Smooth muscle cell (in vitro differentiated cells): Measurements from ENCODE around the gene ZFYVE1. TPM values are rescaled to one million over a fixed set of nuclear protein-coding genes. Genes with fewer than 3 reads are reported as not detected.
"Not testable (repeated sequence)": the region's sequence is repeated elsewhere in the genome, so short reads cannot be mapped to it uniquely, and the experiment has no call there.

Experiments used
- DNase-seq: peaks from one replicate; lab custom pipeline; 2025; ENCODE audit not compliant: unreplicated experiment; lab: John Stamatoyannopoulos, UW
- H2AFZ ChIP-seq: fragments of 200-600 bp; sonication (generic); 2 replicates; pipeline ENCODE4 v1.6.0; 2016; ENCODE audit warnings: antibody characterized with exemption, low read depth, mild to moderate bottlenecking
- H3F3A ChIP-seq: fragments of 200-600 bp; sonication (generic); 2 replicates; pipeline ENCODE4 v1.6.0; 2017; ENCODE audit warnings: antibody characterized with exemption, low read depth
- H3K27ac ChIP-seq: fragments of 200-600 bp; sonication (generic); 2 replicates; pipeline ENCODE4 v1.5.1; 2016; ENCODE audit warnings: low read depth, mild to moderate bottlenecking
- H3K27me3 ChIP-seq: fragments of 200-600 bp; sonication (generic); 2 replicates; pipeline ENCODE4 v1.6.1; 2016; ENCODE audit warnings: low read depth, mild to moderate bottlenecking
- H3K36me3 ChIP-seq: fragments of 200-600 bp; sonication (generic); 2 replicates; pipeline ENCODE4 v1.5.1; 2016; ENCODE audit warnings: low read depth
- H3K4me1 ChIP-seq: fragments of 200-600 bp; sonication (generic); 2 replicates; pipeline ENCODE4 v1.5.1; 2016; ENCODE audit warnings: low read depth
- H3K4me2 ChIP-seq: fragments of 200-600 bp; sonication (generic); 2 replicates; pipeline ENCODE4 v1.6.0; 2016; ENCODE audit warnings: mild to moderate bottlenecking
- H3K4me3 ChIP-seq: fragments of 200-600 bp; sonication (generic); 2 replicates; pipeline ENCODE4 v1.5.1; 2016; ENCODE audit warnings: mild to moderate bottlenecking
- H3K79me2 ChIP-seq: fragments of 200-600 bp; sonication (generic); 2 replicates; pipeline ENCODE4 v1.6.0; 2016; ENCODE audit warnings: low read depth, mild to moderate bottlenecking
- H3K9ac ChIP-seq: fragments of 200-600 bp; sonication (generic); 2 replicates; pipeline ENCODE4 v1.6.0; 2016; ENCODE audit warnings: low read depth
- H3K9me3 ChIP-seq: fragments of 200-600 bp; sonication (generic); replicated peaks from 2 replicates; pipeline ENCODE4 v1.5.1; 2016; ENCODE audit warnings: low read depth
- H4K20me1 ChIP-seq: fragments of 200-600 bp; sonication (generic); 2 replicates; pipeline ENCODE4 v1.6.0; 2016; ENCODE audit warnings: low read depth
- whole genome bisulfite sequencing: methylation state at CpG from one replicate; pipeline ENCODE4 v1.1.7; 2016; ENCODE audit warnings: low lambda C conversion rate; 5-methylcytosine and 5-hydroxymethylcytosine counted together
- polyA plus RNA-seq: library from polyadenylated mRNA; unstranded; fragments of >200 nt; fragmentation: Nextera tagmentation; extraction: Ambion mirVana; gene quantifications from 2 replicates; pipeline ENCODE4 v1.2.1, GENCODE V29; 2016
- total RNA-seq: library from RNA; depleted of rRNA; stranded (reverse); fragments of >200 nt; gene quantifications from 2 replicates; pipeline ENCODE4 v1.2.3, GENCODE V29; 2014
- TF ChIP-seq, protein P1 (sequence below): fragments of 200-600 bp; sonication (generic); IDR thresholded peaks from 2 replicates; pipeline ENCODE4 v1.5.1; 2017; ENCODE audit warnings: borderline replicate concordance, mild to moderate bottlenecking, antibody characterized with exemption; ENCODE audit not compliant: insufficient read depth, poor library complexity, severe bottlenecking

Gene ZFYVE1
- total and polyA plus RNA-seq, 2 experiments from 2014 or later: 19.0 to 20.1 TPM

DNA sequence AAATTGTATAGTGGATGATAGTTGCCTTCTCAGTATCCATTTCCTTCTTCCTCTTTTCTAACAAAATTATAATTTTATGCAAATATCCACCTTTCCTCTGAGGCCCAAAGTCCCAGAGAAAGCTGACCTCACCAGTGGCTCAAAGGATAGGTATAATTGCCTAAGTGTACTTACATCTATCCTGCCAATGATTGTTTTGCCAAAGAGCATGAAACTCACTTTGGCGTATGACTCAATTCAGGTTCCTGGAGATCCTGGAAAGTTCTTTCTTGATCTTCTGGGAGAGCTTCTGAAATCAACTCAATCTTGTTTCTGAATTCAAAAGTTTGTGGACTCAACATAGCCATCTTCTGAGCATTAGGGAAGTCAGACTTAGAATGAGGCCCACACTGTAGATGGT is 20.9 kb upstream of the ZFYVE1 start:
- H2AFZ ChIP-seq: no peak overlapping the region
- no peak overlapping the region for H3K4me3 ChIP-seq
- no peaks in the 10 kb centered on the region for H3K79me2 ChIP-seq
- no peak overlapping the region for H3K9ac ChIP-seq
- H3K27me3 ChIP-seq: no peaks in the 10 kb centered on the region
- no peaks in the 10 kb centered on the region for H3F3A ChIP-seq
- H3K4me1 ChIP-seq: no peaks in the 10 kb centered on the region
- no peaks in the 10 kb centered on the region for H3K36me3 ChIP-seq
- 91% methylated on average over 1 of the region's 1 CpG for WGBS
- no peaks in the 10 kb centered on the region for H3K9me3 ChIP-seq
- TF ChIP-seq, protein P1, sequence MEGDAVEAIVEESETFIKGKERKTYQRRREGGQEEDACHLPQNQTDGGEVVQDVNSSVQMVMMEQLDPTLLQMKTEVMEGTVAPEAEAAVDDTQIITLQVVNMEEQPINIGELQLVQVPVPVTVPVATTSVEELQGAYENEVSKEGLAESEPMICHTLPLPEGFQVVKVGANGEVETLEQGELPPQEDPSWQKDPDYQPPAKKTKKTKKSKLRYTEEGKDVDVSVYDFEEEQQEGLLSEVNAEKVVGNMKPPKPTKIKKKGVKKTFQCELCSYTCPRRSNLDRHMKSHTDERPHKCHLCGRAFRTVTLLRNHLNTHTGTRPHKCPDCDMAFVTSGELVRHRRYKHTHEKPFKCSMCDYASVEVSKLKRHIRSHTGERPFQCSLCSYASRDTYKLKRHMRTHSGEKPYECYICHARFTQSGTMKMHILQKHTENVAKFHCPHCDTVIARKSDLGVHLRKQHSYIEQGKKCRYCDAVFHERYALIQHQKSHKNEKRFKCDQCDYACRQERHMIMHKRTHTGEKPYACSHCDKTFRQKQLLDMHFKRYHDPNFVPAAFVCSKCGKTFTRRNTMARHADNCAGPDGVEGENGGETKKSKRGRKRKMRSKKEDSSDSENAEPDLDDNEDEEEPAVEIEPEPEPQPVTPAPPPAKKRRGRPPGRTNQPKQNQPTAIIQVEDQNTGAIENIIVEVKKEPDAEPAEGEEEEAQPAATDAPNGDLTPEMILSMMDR: no peak
- no peak overlapping the region for H3K27ac ChIP-seq
- no peak overlapping the region for H3K4me2 ChIP-seq
- no peaks in the 10 kb centered on the region for H4K20me1 ChIP-seq
- DNase-seq: no peak

DNA sequence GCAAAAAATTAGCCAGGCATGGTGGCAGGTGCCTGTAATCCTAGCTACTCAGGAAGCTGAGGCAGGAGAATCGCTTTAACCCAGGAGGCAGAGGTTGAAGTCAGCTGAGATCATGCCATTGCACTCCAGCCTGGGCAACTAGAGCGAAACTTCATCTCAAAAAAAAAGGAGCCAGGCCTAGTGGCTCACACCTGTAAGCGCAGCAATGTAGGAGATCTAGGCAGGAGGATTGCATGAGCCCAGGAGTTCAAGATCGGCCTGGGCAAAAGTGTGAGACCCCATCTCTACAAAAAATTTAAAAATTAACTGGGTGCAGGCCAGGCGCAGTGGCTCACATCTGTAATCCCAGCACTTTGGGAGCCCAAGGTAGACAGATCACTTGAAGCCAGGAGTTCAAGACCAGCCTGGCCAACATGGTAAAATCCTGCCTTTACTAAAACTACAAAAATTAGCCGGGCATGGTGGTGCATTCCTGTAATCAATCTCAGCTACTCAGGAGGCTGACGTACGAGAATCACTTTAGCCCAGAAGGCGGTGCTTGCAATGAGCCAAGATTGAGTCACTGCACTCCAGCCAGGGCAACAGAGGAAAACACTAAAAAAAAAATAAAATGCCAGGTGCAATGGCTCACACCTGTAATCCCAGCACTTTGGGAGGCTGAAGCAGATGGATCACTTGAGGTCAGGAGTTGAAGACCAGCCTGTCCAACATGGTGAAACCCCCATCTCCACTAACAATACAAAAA is 10.0 kb upstream of the ZFYVE1 start:
- H3K9ac ChIP-seq, H3K4me3 ChIP-seq, H3F3A ChIP-seq, H3K4me1 ChIP-seq, H3K79me2 ChIP-seq, H4K20me1 ChIP-seq, H3K4me2 ChIP-seq, H3K36me3 ChIP-seq, H3K27ac ChIP-seq, H3K9me3 ChIP-seq, DNase-seq, H3K27me3 ChIP-seq, H2AFZ ChIP-seq: not testable (repeated sequence)
- 88% methylated on average over 9 of the region's 9 CpGs for WGBS

DNA sequence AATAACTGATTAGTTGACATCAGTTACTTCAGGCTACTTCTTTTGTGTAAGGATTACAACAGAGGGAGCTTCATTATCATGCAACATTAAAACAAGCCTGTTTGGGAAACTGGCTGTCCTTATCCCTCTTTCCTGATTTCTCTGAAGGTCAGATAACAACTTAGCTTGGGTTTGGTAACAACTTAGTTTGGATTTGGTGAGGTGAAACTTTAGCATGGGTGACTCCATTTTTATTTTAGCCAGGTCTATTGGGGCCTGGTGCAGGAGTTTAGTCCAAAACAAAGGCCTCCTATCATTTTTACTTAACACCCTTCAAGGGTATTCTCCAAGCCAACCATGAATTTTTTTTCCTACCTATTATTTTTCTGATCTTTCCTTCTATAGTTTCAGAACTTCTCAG is 1.1 kb upstream of the ZFYVE1 start:
- no peaks in the 10 kb centered on the region for H3K9me3 ChIP-seq
- peaks cover 5% of the 10 kb centered on the region for H3K36me3 ChIP-seq
- no peak overlapping the region for H3K9ac ChIP-seq
- H3K27ac ChIP-seq: no peak overlapping the region
- H3F3A ChIP-seq: no peaks in the 10 kb centered on the region
- peaks cover 8% of the 10 kb centered on the region for H3K4me1 ChIP-seq
- H4K20me1 ChIP-seq: peaks cover 25% of the 10 kb centered on the region
- H3K4me2 ChIP-seq: no peak overlapping the region
- TF ChIP-seq, protein P1: no peak
- peaks cover 32% of the 10 kb centered on the region for H3K79me2 ChIP-seq
- no peak overlapping the region for H3K4me3 ChIP-seq
- no peak for DNase-seq
- H3K27me3 ChIP-seq: no peaks in the 10 kb centered on the region
- H2AFZ ChIP-seq: peak overlapping the region; percentile 94

GRCh38 chr14:73027546-73027945 is 640 bp upstream of the ZFYVE1 start:
- H3K9me3 ChIP-seq: no peaks in the 10 kb centered on the region
- peak overlapping the region; percentile 91 for H3K4me3 ChIP-seq
- H3K27ac ChIP-seq: no peak overlapping the region
- H3K4me1 ChIP-seq: peaks cover 8% of the 10 kb centered on the region
- H3K9ac ChIP-seq: no peak overlapping the region
- H3K36me3 ChIP-seq: peaks cover 5% of the 10 kb centered on the region
- H3K27me3 ChIP-seq: no peaks in the 10 kb centered on the region
- peaks cover 29% of the 10 kb centered on the region for H4K20me1 ChIP-seq
- H2AFZ ChIP-seq: peak overlapping the region; percentile 94
- H3K4me2 ChIP-seq: peak overlapping the region; percentile 93
- TF ChIP-seq, protein P1: no peak
- H3K79me2 ChIP-seq: peaks cover 36% of the 10 kb centered on the region
- no peaks in the 10 kb centered on the region for H3F3A ChIP-seq
- no peak for DNase-seq
- WGBS: 57% methylated on average over 3 of the region's 3 CpGs
